Osteocyte (in vitro differentiated cells): ENCODE results near the gene EPHB1. TPM values are rescaled to one million over a fixed set of nuclear protein-coding genes. Genes with fewer than 3 reads are reported as not detected.

Experiments used
- DNase-seq: peaks from one replicate; pipeline ENCODE4 v3.0.0; 2021; ENCODE audit warnings: mixed read lengths; ENCODE audit not compliant: unreplicated experiment; ENCODE audit errors: extremely low spot score
- H3K27ac Mint-ChIP-seq: one replicate; pipeline ENCODE4 v1.8.0; 2021; ENCODE audit warnings: mild to moderate bottlenecking, mixed read lengths; ENCODE audit not compliant: unreplicated experiment
- H3K27me3 Mint-ChIP-seq: one replicate; pipeline ENCODE4 v1.8.0; 2021; ENCODE audit warnings: mixed read lengths; ENCODE audit not compliant: unreplicated experiment
- H3K36me3 Mint-ChIP-seq: one replicate; pipeline ENCODE4 v1.8.0; 2021; ENCODE audit warnings: mixed read lengths; ENCODE audit not compliant: unreplicated experiment
- H3K4me1 Mint-ChIP-seq: one replicate; pipeline ENCODE4 v1.8.0; 2021; ENCODE audit warnings: mixed read lengths; ENCODE audit not compliant: unreplicated experiment
- H3K4me3 Mint-ChIP-seq: one replicate; pipeline ENCODE4 v1.8.0; 2021; ENCODE audit warnings: mild to moderate bottlenecking, moderate library complexity, mixed read lengths; ENCODE audit not compliant: unreplicated experiment
- H3K9me3 Mint-ChIP-seq: one replicate; pipeline ENCODE4 v1.8.0; 2021; ENCODE audit warnings: mixed read lengths; ENCODE audit not compliant: unreplicated experiment
- CTCF ChIP-seq: fragments of 200-600 bp; sonication (generic); IDR thresholded peaks from 2 replicates; pipeline ENCODE4 v1.5.0; 2021; ENCODE audit warnings: antibody characterized with exemption, mild to moderate bottlenecking, moderate library complexity
- total RNA-seq: library from RNA; stranded (reverse); gene quantifications from 2 replicates; pipeline ENCODE4 v1.2.1, GENCODE V29; 2021

The EPHB1 gene
- total RNA-seq, 1 donor from 2014 or later, result 0.75 TPM

GRCh38 chr3:134757549-134758069 is 37.5 kb upstream of the EPHB1 start:
- Mint-ChIP-seq H3K36me3 (no peaks in the 10 kb centered on the region), H3K4me3 (no peak overlapping the region), H3K9me3 (no peaks in the 10 kb centered on the region), H3K4me1 (no peaks in the 10 kb centered on the region), H3K27me3 (peaks cover 11% of the 10 kb centered on the region), H3K27ac (no peak overlapping the region)
- no peak for TF ChIP-seq CTCF
- peak; percentile 64 for DNase-seq

GRCh38 chr3:134761213-134761612 is 33.8 kb upstream of the EPHB1 start:
- Mint-ChIP-seq H3K4me1 (no peaks in the 10 kb centered on the region), H3K4me3 (no peak overlapping the region), H3K36me3 (no peaks in the 10 kb centered on the region), H3K27me3 (peaks cover 14% of the 10 kb centered on the region), H3K9me3 (no peaks in the 10 kb centered on the region), H3K27ac (no peak overlapping the region)
- peak; percentile 76 for DNase-seq
- no peak for TF ChIP-seq CTCF

GRCh38 chr3:134762016-134762415 is 33.0 kb upstream of the EPHB1 start:
- H3K27me3 Mint-ChIP-seq, result peaks cover 10% of the 10 kb centered on the region
- no peak overlapping the region for H3K27ac Mint-ChIP-seq
- no peak overlapping the region for H3K4me3 Mint-ChIP-seq

GRCh38 chr3:134765468-134765867 is 29.6 kb upstream of the EPHB1 start:
- Mint-ChIP-seq H3K4me1 (no peaks in the 10 kb centered on the region), H3K27me3 (peaks cover 9% of the 10 kb centered on the region), H3K9me3 (no peaks in the 10 kb centered on the region), H3K4me3 (no peak overlapping the region), H3K36me3 (no peaks in the 10 kb centered on the region), H3K27ac (no peak overlapping the region)
- no peak for DNase-seq
- TF ChIP-seq CTCF, result no peak

More at GRCh38 chr3:134762016-134762415, 33.0 kb upstream of the EPHB1 start:
- TF ChIP-seq CTCF, result no peak
- Mint-ChIP-seq H3K36me3 (no peaks in the 10 kb centered on the region), H3K4me1 (no peaks in the 10 kb centered on the region), H3K9me3 (no peaks in the 10 kb centered on the region)
- no peak for DNase-seq

DNA sequence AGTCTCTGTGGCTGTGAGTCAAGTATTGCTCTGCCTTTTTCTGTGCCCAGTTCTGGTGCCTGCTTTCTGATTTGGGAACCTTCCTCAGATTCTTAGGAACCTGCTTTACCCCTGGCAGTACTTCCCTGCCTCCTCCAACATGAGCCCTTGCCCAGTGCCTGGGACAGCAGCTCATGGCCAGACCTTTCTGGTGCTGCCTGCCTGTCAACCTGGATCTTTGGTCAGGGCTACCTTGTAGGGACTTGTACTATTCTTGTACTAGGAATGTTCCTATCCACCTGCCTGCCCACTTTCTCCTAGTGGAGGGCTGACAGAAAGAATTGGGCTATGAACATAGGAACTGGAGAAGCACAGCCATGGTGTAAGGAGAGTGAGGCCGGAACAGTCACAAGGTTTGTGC is 28.8 kb upstream of the EPHB1 start:
- peak; percentile 66 for DNase-seq
- Mint-ChIP-seq H3K4me3 (no peak overlapping the region), H3K4me1 (no peaks in the 10 kb centered on the region), H3K27ac (no peak overlapping the region), H3K9me3 (no peaks in the 10 kb centered on the region), H3K27me3 (peaks cover 9% of the 10 kb centered on the region), H3K36me3 (no peaks in the 10 kb centered on the region)
- TF ChIP-seq CTCF, result no peak
